K562 (cell line): ENCODE measurements around the gene FMNL2. TPM values are rescaled to one million over a fixed set of nuclear protein-coding genes. Genes with fewer than 3 reads are reported as not detected.
A peak's percentile ranks its signal among the peaks of the same experiment; 100 is the strongest.

Experiments
- ARID1B ChIP-seq: fragments of 450-650 bp; IDR thresholded peaks from 2 replicates; pipeline ENCODE4 v1.6.1; 2016; ENCODE audit warnings: antibody characterized with exemption, mild to moderate bottlenecking, inconsistent platforms
- ATF1 ChIP-seq, 2 experiments: fragments of 450-650 bp in 1 of 2; IDR thresholded peaks; 2 replicates each; pipeline ENCODE4 v1.6.1; 2016; ENCODE audit warnings: missing compliant biosample characterization in 1 of 2, missing genetic modification characterization in 1 of 2
- ATF3 ChIP-seq, 2 experiments: fragments of 450-650 bp in 1 of 2; sonication (generic) in 1 of 2; formaldehyde crosslinking in 1 of 2; IDR thresholded peaks in 1 of 2; conservative IDR thresholded peaks in 1 of 2; 2 replicates each; pipeline versions ENCODE4 v1.6.1 to v1.8.1; 2016 to 2023; ENCODE audit warnings: mild to moderate bottlenecking in 2 of 2, moderate library complexity in 2 of 2, inconsistent platforms in 1 of 2, missing genetic modification reagents in 1 of 2
- CBFA2T3 ChIP-seq: fragments of 450-650 bp; IDR thresholded peaks from 2 replicates; pipeline ENCODE4 v1.6.1; 2017
- CEBPB ChIP-seq: fragments of 450-650 bp; IDR thresholded peaks from 2 replicates; pipeline ENCODE4 v1.6.1; 2016; ENCODE audit warnings: missing genetic modification characterization, missing compliant biosample characterization
- CTBP1 ChIP-seq: fragments of 450-650 bp; IDR thresholded peaks from 2 replicates; pipeline ENCODE4 v1.6.1; 2016; ENCODE audit warnings: borderline replicate concordance
- EP300 ChIP-seq: IDR thresholded peaks from 2 replicates; pipeline ENCODE4 v1.6.1; 2012; ENCODE audit warnings: low read length, improper control_type of control experiment
- ETV1 ChIP-seq: fragments of 450-650 bp; conservative IDR thresholded peaks from 2 replicates; pipeline ENCODE4 v1.6.1; 2016; ENCODE audit warnings: missing genetic modification characterization, control low read depth, low read depth, missing compliant biosample characterization
- FOS ChIP-seq: IDR thresholded peaks from 3 replicates; pipeline ENCODE4 v1.6.1; 2011; ENCODE audit not compliant: insufficient read length; ENCODE audit errors: extremely low read depth
- HDAC1 ChIP-seq, 2 experiments: fragments of 450-650 bp; IDR thresholded peaks; 2 replicates each; pipeline ENCODE4 v1.6.1; 2016 to 2017; ENCODE audit warnings: inconsistent platforms in 1 of 2, mild to moderate bottlenecking in 1 of 2, moderate library complexity in 1 of 2
- HDAC2 ChIP-seq: fragments of 450-650 bp; IDR thresholded peaks from 2 replicates; pipeline ENCODE4 v1.6.1; 2016; ENCODE audit warnings: mild to moderate bottlenecking
- HMG20B ChIP-seq: fragments of 250-450 bp; sonication (Bioruptor Pico); IDR thresholded peaks from 2 replicates; pipeline ENCODE4 v1.5.0; 2021; ENCODE audit warnings: mild to moderate bottlenecking
- MAZ ChIP-seq, 2 experiments: fragments of 450-650 bp in 1 of 2; sonication (generic) in 1 of 2; formaldehyde crosslinking; IDR thresholded peaks in 1 of 2; conservative IDR thresholded peaks in 1 of 2; 2 replicates each; pipeline versions ENCODE4 v1.4.0 to v1.5.0; 2020; ENCODE audit warnings: mild to moderate bottlenecking in 1 of 2, missing genetic modification reagents in 1 of 2
- MECOM ChIP-seq: fragments of 250-450 bp; sonication (Bioruptor Pico); IDR thresholded peaks from 2 replicates; pipeline ENCODE4 v1.8.0; 2022; ENCODE audit warnings: inconsistent platforms
- MEF2D ChIP-seq: conservative IDR thresholded peaks from 2 replicates; pipeline ENCODE4 v1.6.1; 2016; ENCODE audit warnings: low read depth, missing genetic modification characterization, missing compliant biosample characterization
- MYBL2 ChIP-seq, 2 experiments: fragments of 450-650 bp in 1 of 2; sonication (generic) in 1 of 2; formaldehyde crosslinking in 1 of 2; IDR thresholded peaks; 2 replicates each; pipeline versions ENCODE4 v1.6.1 to v1.8.1; 2017 to 2022; ENCODE audit warnings: borderline replicate concordance in 1 of 2, inconsistent platforms in 1 of 2, low read depth in 1 of 2, mild to moderate bottlenecking in 1 of 2, missing genetic modification reagents in 1 of 2, moderate library complexity in 1 of 2
- NCOA1 ChIP-seq: fragments of 450-650 bp; IDR thresholded peaks from 2 replicates; pipeline ENCODE4 v1.6.1; 2016; ENCODE audit warnings: low read depth
- NFIC ChIP-seq: fragments of 450-650 bp; IDR thresholded peaks from 2 replicates; pipeline ENCODE4 v1.6.1; 2017; ENCODE audit warnings: mild to moderate bottlenecking, inconsistent platforms
- SMARCE1 ChIP-seq: fragments of 450-650 bp; IDR thresholded peaks from 2 replicates; pipeline ENCODE4 v1.7.1; 2016; ENCODE audit warnings: mild to moderate bottlenecking
- SNRNP70 ChIP-seq: fragments of 200-400 bp; formaldehyde crosslinking; optimal IDR thresholded peaks from 2 replicates; pipeline ENCODE3; 2017; ENCODE audit warnings: low read depth, low read length
- SOX6 ChIP-seq: fragments of 450-650 bp; IDR thresholded peaks from 2 replicates; pipeline ENCODE4 v1.6.1; 2014; ENCODE audit warnings: mild to moderate bottlenecking
- TAF9B ChIP-seq: fragments of 450-650 bp; IDR thresholded peaks from 2 replicates; pipeline ENCODE4 v1.6.1; 2018; ENCODE audit warnings: mild to moderate bottlenecking; ENCODE audit not compliant: partially characterized antibody
- TCF3 ChIP-seq: sonication (generic); formaldehyde crosslinking; IDR thresholded peaks from 2 replicates; pipeline ENCODE4 v1.4.0; 2020; ENCODE audit warnings: mild to moderate bottlenecking, missing genetic modification reagents
- TOE1 ChIP-seq, 2 experiments: fragments of 450-650 bp in 1 of 2; sonication (generic) in 1 of 2; formaldehyde crosslinking in 1 of 2; IDR thresholded peaks; 2 replicates each; pipeline versions ENCODE4 v1.7.1 to v1.8.0; 2016 to 2022; ENCODE audit warnings: borderline replicate concordance in 2 of 2, mild to moderate bottlenecking in 2 of 2, antibody characterized with exemption in 1 of 2, inconsistent platforms in 1 of 2, low read depth in 1 of 2, missing genetic modification reagents in 1 of 2, moderate library complexity in 1 of 2
- TRIM24 ChIP-seq, 2 experiments: fragments of 450-650 bp; IDR thresholded peaks; 2 replicates each; pipeline ENCODE4 v1.6.1; 2016
- ZC3H4 ChIP-seq: sonication (generic); formaldehyde crosslinking; IDR thresholded peaks from 2 replicates; pipeline ENCODE4 v1.9.0; 2021; ENCODE audit warnings: missing genetic modification reagents, borderline replicate concordance
- ZNF184 ChIP-seq: sonication (generic); formaldehyde crosslinking; IDR thresholded peaks from 2 replicates; pipeline ENCODE4 v1.5.0; 2020; ENCODE audit warnings: missing genetic modification reagents
- ZNF316 ChIP-seq: fragments of 450-650 bp; IDR thresholded peaks from 2 replicates; pipeline ENCODE4 v1.6.1; 2016
- ZNF347 ChIP-seq: fragments of 450-650 bp; formaldehyde crosslinking; IDR thresholded peaks from 2 replicates; pipeline ENCODE4 v1.4.0; 2020; ENCODE audit warnings: low read depth, mild to moderate bottlenecking, moderate library complexity
- ZSCAN32 ChIP-seq: fragments of 450-650 bp; formaldehyde crosslinking; IDR thresholded peaks from 2 replicates; pipeline ENCODE4 v1.4.0; 2020; ENCODE audit warnings: mild to moderate bottlenecking, moderate library complexity
- polyA plus RNA-seq, 8 experiments: library from polyadenylated mRNA; depleted of rRNA in 4 of 8; stranded (reverse) in 5 of 8; unstranded in 3 of 8; fragments of >200 nt; fragmentation: Nextera tagmentation in 2 of 8; fragmentation: Illumina TruSeq in 1 of 8; extraction: Ambion mirVana in 2 of 8; extraction: Trizol in 1 of 8; gene quantifications; 2 replicates each; pipeline versions ENCODE4 v1.2.1 to v1.2.3, GENCODE V29; 2011 to 2014; ENCODE audit warnings: inconsistent platforms in 1 of 8, missing spikeins in 1 of 8
- total RNA-seq, 7 experiments: library from RNA; depleted of rRNA in 6 of 7; stranded (reverse); fragments of >200 nt in 6 of 7; fragmentation: Illumina TruSeq in 2 of 7; extraction: Trizol in 2 of 7; gene quantifications; 2 replicates each; pipeline versions ENCODE4 v1.2.1 to v1.2.3, GENCODE V29; 2011 to 2021; ENCODE audit warnings: low replicate concordance in 1 of 7
- TF ChIP-seq, protein P1 (sequence below): sonication (generic); formaldehyde crosslinking; IDR thresholded peaks from 2 replicates; pipeline ENCODE4 v1.8.1; 2022; ENCODE audit warnings: missing genetic modification reagents

The FMNL2 gene
- total and polyA plus RNA-seq, 9 of the 15 experiments (the other 6 are each of a cell fraction or from before 2014, with no cell fraction given): 0.15 to 0.49 (median 0.24) TPM; not detected in 1

- TF ChIP-seq ATF1 (CRISPR knock-in tag; IDR thresholded peaks at IDR 0.05) (no peak), ATF1 (tag; IDR thresholded peaks at IDR 0.05) (0 out of 2 replicates have a peak, but pooled peaks have one; percentile 59), MAZ (CRISPR knock-in tag; conservative IDR thresholded peaks at IDR 0.05 in 1 of 2, IDR thresholded peaks at IDR 0.05 in 1 of 2) (peak in 1 of 2 experiments; percentile 45; a peak in 2 of 4 replicates), MEF2D (tag) (peak; percentile 61; the same call in 1 of the 2 replicates), ZNF316 (peak; percentile 95), HMG20B (no peak), SNRNP70 (no peak), FOS (peak; percentile 21), CBFA2T3 (peak; percentile 91), ZC3H4 (CRISPR knock-in tag) (no peak), SOX6 (peak; percentile 77), MYBL2 (IDR thresholded peaks at IDR 0.05; ENCODE audit: low read depth) (no peak), MYBL2 (CRISPR knock-in tag; IDR thresholded peaks at IDR 0.05; ENCODE audit: borderline replicate concordance) (no peak), ATF3 (IDR thresholded peaks at IDR 0.05) (peak; percentile 97), ATF3 (CRISPR knock-in tag; conservative IDR thresholded peaks at IDR 0.05) (no peak), TRIM24 (IDR thresholded peaks at IDR 0.05) (peak; percentile 97 to 98), MECOM (CRISPR knock-in tag) (peak; percentile 100), HDAC1 (IDR thresholded peaks at IDR 0.05) (peak in 1 of 2 experiments; percentile 85; a peak in 2 of 4 replicates), HDAC2 (peak; percentile 84; the same call in 1 of the 2 replicates), EP300 (peak; percentile 90), ZSCAN32 (CRISPR knock-in tag) (peak; percentile 81), ZNF184 (peak; percentile 84), SMARCE1 (peak; percentile 86), TAF9B (peak; percentile 70), CEBPB (tag) (peak; percentile 53), ARID1B (peak; percentile 92), CTBP1 (peak; percentile 98), ETV1 (tag) (peak; percentile 87), ZNF347 (CRISPR knock-in tag) (no peak), TOE1 (IDR thresholded peaks at IDR 0.05; ENCODE audit: borderline replicate concordance) (peak; percentile 52; the same call in 1 of the 2 replicates), TOE1 (CRISPR knock-in tag; IDR thresholded peaks at IDR 0.05; ENCODE audit: borderline replicate concordance, low read depth) (no peak), NCOA1 (peak; percentile 62; the same call in 1 of the 2 replicates), NFIC (peak; percentile 65), TCF3 (CRISPR knock-in tag) (peak; percentile 77)
- TF ChIP-seq, protein P1, sequence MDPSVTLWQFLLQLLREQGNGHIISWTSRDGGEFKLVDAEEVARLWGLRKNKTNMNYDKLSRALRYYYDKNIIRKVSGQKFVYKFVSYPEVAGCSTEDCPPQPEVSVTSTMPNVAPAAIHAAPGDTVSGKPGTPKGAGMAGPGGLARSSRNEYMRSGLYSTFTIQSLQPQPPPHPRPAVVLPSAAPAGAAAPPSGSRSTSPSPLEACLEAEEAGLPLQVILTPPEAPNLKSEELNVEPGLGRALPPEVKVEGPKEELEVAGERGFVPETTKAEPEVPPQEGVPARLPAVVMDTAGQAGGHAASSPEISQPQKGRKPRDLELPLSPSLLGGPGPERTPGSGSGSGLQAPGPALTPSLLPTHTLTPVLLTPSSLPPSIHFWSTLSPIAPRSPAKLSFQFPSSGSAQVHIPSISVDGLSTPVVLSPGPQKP: no peak
These were observed 238.2 kb downstream of the FMNL2 start (continued) for GRCh38 chr2:152573168-152573567.
